Osteocyte (in vitro differentiated cells): ENCODE results near the gene NHLH2. TPM values are rescaled to one million over a fixed set of nuclear protein-coding genes. Genes with fewer than 3 reads are reported as not detected.

Source experiments
- DNase-seq: peaks from one replicate; pipeline ENCODE4 v3.0.0; 2021; ENCODE audit warnings: mixed read lengths; ENCODE audit not compliant: unreplicated experiment; ENCODE audit errors: extremely low spot score
- H3K27ac Mint-ChIP-seq: one replicate; pipeline ENCODE4 v1.8.0; 2021; ENCODE audit warnings: mild to moderate bottlenecking, mixed read lengths; ENCODE audit not compliant: unreplicated experiment
- H3K27me3 Mint-ChIP-seq: one replicate; pipeline ENCODE4 v1.8.0; 2021; ENCODE audit warnings: mixed read lengths; ENCODE audit not compliant: unreplicated experiment
- H3K36me3 Mint-ChIP-seq: one replicate; pipeline ENCODE4 v1.8.0; 2021; ENCODE audit warnings: mixed read lengths; ENCODE audit not compliant: unreplicated experiment
- H3K4me1 Mint-ChIP-seq: one replicate; pipeline ENCODE4 v1.8.0; 2021; ENCODE audit warnings: mixed read lengths; ENCODE audit not compliant: unreplicated experiment
- H3K4me3 Mint-ChIP-seq: one replicate; pipeline ENCODE4 v1.8.0; 2021; ENCODE audit warnings: mild to moderate bottlenecking, moderate library complexity, mixed read lengths; ENCODE audit not compliant: unreplicated experiment
- H3K9me3 Mint-ChIP-seq: one replicate; pipeline ENCODE4 v1.8.0; 2021; ENCODE audit warnings: mixed read lengths; ENCODE audit not compliant: unreplicated experiment
- total RNA-seq: library from RNA; stranded (reverse); gene quantifications from 2 replicates; pipeline ENCODE4 v1.2.1, GENCODE V29; 2021
- TF ChIP-seq, protein P1 (sequence below): fragments of 200-600 bp; sonication (generic); IDR thresholded peaks from 2 replicates; pipeline ENCODE4 v1.5.0; 2021; ENCODE audit warnings: antibody characterized with exemption, mild to moderate bottlenecking, moderate library complexity

Gene NHLH2
- total RNA-seq, 1 donor from 2014 or later, result not detected

DNA sequence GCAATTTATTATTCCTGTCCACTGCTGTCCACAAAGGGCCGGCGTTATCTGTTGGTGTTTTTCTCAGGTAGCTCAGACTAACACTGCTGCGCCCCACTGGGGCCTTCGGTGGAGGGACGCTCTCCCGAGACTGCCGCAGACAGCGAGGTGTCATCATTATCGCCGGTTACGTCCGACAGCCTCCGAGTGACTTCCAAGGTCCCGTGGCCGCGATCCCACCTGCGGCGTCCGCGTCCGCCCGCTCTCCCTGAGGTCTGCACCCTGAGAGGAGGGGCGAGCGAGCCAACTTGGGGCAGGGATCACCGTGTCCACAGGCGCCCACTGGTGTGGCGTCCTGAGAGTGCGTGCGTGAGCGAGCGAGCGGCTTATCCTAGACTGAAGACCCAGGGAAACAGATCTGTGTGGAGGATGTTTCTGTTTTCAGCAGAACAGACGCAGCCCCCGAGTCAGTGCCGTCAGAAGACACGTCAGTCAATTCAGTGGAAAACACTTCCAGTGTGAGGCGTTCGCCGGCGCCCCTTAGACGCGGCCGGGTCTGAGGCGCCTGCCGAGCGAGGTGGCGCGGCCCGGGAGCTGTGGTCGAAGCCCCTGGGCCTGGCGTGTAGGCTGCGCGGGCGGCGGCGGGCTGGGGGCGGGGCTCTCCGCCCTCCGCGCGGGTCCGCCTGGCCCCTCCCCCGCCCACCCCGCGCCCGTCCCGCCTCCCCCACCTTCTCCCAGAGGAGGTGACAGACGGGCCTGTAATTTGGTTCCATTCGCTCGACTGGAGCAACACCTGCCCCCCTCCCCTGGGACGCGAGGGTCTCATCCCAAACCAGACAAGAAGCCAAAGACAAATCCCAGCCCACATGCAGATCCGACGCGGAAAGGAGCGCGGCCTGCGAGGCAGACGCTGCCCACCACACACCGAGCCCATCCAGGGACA, 12.6 kb downstream of the NHLH2 start:
- Mint-ChIP-seq H3K4me1 (peaks cover 9% of the 10 kb centered on the region), H3K9me3 (peaks cover 1% of the 10 kb centered on the region), H3K27ac (no peak overlapping the region), H3K4me3 (peak overlapping the region; percentile 71), H3K27me3 (peaks cover 77% of the 10 kb centered on the region), H3K36me3 (no peaks in the 10 kb centered on the region)
- no peak for DNase-seq
- TF ChIP-seq, protein P1, sequence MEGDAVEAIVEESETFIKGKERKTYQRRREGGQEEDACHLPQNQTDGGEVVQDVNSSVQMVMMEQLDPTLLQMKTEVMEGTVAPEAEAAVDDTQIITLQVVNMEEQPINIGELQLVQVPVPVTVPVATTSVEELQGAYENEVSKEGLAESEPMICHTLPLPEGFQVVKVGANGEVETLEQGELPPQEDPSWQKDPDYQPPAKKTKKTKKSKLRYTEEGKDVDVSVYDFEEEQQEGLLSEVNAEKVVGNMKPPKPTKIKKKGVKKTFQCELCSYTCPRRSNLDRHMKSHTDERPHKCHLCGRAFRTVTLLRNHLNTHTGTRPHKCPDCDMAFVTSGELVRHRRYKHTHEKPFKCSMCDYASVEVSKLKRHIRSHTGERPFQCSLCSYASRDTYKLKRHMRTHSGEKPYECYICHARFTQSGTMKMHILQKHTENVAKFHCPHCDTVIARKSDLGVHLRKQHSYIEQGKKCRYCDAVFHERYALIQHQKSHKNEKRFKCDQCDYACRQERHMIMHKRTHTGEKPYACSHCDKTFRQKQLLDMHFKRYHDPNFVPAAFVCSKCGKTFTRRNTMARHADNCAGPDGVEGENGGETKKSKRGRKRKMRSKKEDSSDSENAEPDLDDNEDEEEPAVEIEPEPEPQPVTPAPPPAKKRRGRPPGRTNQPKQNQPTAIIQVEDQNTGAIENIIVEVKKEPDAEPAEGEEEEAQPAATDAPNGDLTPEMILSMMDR, result no peak

DNA sequence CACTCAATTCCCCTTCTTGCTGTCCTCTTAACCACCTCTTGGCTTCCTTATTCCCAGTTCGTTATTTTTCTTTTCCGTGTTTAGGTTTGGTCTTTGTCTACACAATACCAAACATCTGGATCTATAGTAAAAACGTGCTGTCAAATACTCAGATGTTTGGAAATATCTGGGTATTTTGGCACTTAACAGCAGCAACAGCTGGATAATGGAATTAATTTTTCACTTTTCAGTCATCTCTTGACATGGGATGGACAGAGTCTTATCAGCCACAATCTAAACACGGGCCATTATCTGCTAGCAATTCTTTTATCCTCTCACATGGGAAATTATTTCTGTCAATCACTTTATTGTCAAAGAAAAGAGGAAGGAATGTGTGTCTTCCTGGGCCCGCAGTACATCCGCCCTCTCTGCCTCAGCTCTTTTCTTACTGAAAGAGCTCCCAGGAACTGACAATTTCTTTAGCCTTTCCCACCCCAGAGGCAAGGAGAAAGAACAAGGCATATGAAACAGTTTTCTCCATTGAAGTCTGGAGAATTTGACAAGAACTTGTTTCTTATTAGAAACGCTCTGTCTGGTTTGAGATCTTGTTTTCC, 13.4 kb downstream of the NHLH2 start:
- no peak for DNase-seq
- H3K4me3 Mint-ChIP-seq, result no peak overlapping the region
- H3K9me3 Mint-ChIP-seq, result peaks cover 9% of the 10 kb centered on the region
- no peak overlapping the region for H3K27ac Mint-ChIP-seq
- peaks cover 9% of the 10 kb centered on the region for H3K4me1 Mint-ChIP-seq
- TF ChIP-seq, protein P1, result no peak
- H3K36me3 Mint-ChIP-seq, result no peaks in the 10 kb centered on the region
- H3K27me3 Mint-ChIP-seq, result peaks cover 77% of the 10 kb centered on the region

DNA sequence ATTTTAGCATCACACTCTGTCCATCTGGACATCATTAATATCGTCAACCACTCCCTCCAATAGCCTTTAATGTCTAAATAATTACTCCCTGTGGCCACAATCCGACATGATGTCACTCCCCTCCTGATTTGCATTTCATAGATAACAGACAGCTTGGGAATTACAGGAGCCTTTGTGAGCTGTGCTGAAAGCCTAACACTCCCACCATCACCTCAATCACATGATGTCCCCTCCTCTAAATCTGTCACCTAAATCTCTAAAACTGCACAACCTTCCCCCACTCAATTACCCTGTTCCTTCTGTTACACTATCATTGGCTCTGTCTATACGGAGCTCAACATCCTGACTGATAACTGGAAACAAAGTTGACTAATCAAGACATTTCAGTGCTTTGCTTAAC, 14.3 kb downstream of the NHLH2 start:
- H3K4me3 Mint-ChIP-seq, result no peak overlapping the region
- DNase-seq, result no peak

DNA sequence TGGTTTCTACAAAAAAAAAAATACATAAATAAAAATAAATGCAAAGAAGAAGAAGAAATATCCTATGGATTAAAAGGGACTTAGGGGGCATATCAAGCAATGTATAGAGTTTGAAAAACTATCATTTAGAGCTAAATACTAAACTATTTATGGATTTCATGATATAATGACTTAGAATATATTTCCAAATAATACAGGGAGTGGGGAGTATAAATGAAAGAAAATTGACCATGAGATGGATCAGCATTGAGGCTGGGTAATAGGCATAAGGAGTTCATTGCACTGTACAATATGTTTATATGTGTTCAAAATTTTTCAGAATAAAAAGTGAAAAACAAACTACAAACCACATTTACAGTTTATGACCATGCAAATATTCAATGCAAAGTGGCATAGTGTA, 18.8 kb downstream of the NHLH2 start:
- H3K27ac Mint-ChIP-seq, result no peak overlapping the region
- H3K4me1 Mint-ChIP-seq, result no peaks in the 10 kb centered on the region
- TF ChIP-seq, protein P1, result no peak
- no peak for DNase-seq
- peaks cover 69% of the 10 kb centered on the region for H3K27me3 Mint-ChIP-seq
- no peak overlapping the region for H3K4me3 Mint-ChIP-seq
- H3K36me3 Mint-ChIP-seq, result no peaks in the 10 kb centered on the region
- peaks cover 9% of the 10 kb centered on the region for H3K9me3 Mint-ChIP-seq

More for the DNA sequence above, 14.3 kb downstream of the NHLH2 start:
- peaks cover 9% of the 10 kb centered on the region for H3K4me1 Mint-ChIP-seq
- no peak overlapping the region for H3K27ac Mint-ChIP-seq
- H3K36me3 Mint-ChIP-seq, result no peaks in the 10 kb centered on the region
- peaks cover 74% of the 10 kb centered on the region for H3K27me3 Mint-ChIP-seq
- peaks cover 9% of the 10 kb centered on the region for H3K9me3 Mint-ChIP-seq
- TF ChIP-seq, protein P1, result no peak

DNA sequence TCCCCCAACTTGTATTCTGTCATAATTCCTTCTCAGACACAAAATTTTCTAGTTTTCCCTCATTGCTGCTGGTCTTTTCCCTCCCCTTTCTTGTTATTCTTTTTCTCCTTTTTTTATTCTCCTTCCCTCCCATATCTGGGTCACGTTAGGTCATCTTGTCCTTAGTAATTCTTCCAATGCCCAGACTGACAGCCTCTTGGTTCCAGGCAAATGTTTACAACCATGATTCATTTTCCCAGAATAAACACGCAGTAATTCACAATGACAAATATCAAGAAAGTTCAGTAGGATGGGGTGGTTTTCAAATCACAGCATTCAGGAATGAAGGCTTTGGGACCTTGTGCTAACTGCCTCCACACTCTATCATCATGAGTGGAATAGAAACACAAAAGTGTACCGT, 25.2 kb downstream of the NHLH2 start:
- Mint-ChIP-seq H3K27ac (no peak overlapping the region), H3K4me1 (no peaks in the 10 kb centered on the region), H3K4me3 (no peak overlapping the region), H3K36me3 (no peaks in the 10 kb centered on the region), H3K27me3 (peaks cover 64% of the 10 kb centered on the region), H3K9me3 (no peaks in the 10 kb centered on the region)
- TF ChIP-seq, protein P1, result no peak
- no peak for DNase-seq
